Fibroblast of lung (primary cell): ENCODE results near the gene RPAP3. TPM values are rescaled to one million over a fixed set of nuclear protein-coding genes. Genes with fewer than 3 reads are reported as not detected.
A peak's percentile ranks its signal among the peaks of the same experiment; 100 is the strongest.

Experiments
- DNase-seq, 2 donors: peaks; one replicate each; pipeline versions ENCODE4 v3.0.0 to v3.0.0-alpha.2; 2010; ENCODE audit warnings: low read depth in 2 of 2
- H2AFZ ChIP-seq: 2 replicates; pipeline ENCODE4 v1.5.1; 2012; ENCODE audit warnings: low read length, control low read depth, inconsistent platforms
- H3K27ac ChIP-seq: 2 replicates; pipeline ENCODE4 v1.5.1; 2011; ENCODE audit warnings: low read length, control low read depth; ENCODE audit not compliant: insufficient read depth
- H3K27me3 ChIP-seq: 2 replicates; pipeline ENCODE4 v1.5.1; 2011; ENCODE audit warnings: mild to moderate bottlenecking, low read length; ENCODE audit not compliant: control insufficient read depth, insufficient read depth
- H3K36me3 ChIP-seq: 2 replicates; pipeline ENCODE4 v1.5.1; 2011; ENCODE audit warnings: low read length; ENCODE audit not compliant: control insufficient read depth, insufficient read depth
- H3K4me1 ChIP-seq: 2 replicates; pipeline ENCODE4 v1.5.1; 2011; ENCODE audit warnings: low read length; ENCODE audit not compliant: control insufficient read depth, insufficient read depth; ENCODE audit errors: extremely low read depth
- H3K4me2 ChIP-seq: 2 replicates; pipeline ENCODE4 v1.5.1; 2011; ENCODE audit warnings: low read length, control low read depth; ENCODE audit not compliant: insufficient read depth; ENCODE audit errors: extremely low read depth
- H3K4me3 ChIP-seq, 4 experiments: fragments of 200-600 bp in 1 of 4; sonication (generic) in 1 of 4; replicated peaks in 1 of 4; 2 replicates each; pipeline ENCODE4 v1.5.1; 2011 to 2016; ENCODE audit warnings: low read length in 4 of 4, low read depth in 3 of 4, mild to moderate bottlenecking in 3 of 4, control low read depth in 2 of 4, inconsistent platforms in 1 of 4, mixed read lengths in 1 of 4; ENCODE audit not compliant: insufficient read depth in 1 of 4; ENCODE audit errors: control extremely low read depth in 1 of 4
- H3K79me2 ChIP-seq: 2 replicates; pipeline ENCODE4 v1.5.1; 2012; ENCODE audit warnings: mild to moderate bottlenecking, low read length, inconsistent platforms; ENCODE audit not compliant: control insufficient read depth, insufficient read depth
- H3K9ac ChIP-seq: 2 replicates; pipeline ENCODE4 v1.5.1; 2011; ENCODE audit warnings: mild to moderate bottlenecking, low read length, control low read depth; ENCODE audit not compliant: insufficient read depth
- H3K9me3 ChIP-seq: 2 replicates; pipeline ENCODE4 v1.5.1; 2012; ENCODE audit warnings: low read depth, low read length; ENCODE audit not compliant: control insufficient read depth, insufficient read depth
- H4K20me1 ChIP-seq: 2 replicates; pipeline ENCODE4 v1.5.1; 2011; ENCODE audit warnings: low read length; ENCODE audit not compliant: control insufficient read depth, insufficient read depth; ENCODE audit errors: extremely low read depth
- EZH2 ChIP-seq: IDR thresholded peaks from 2 replicates; pipeline ENCODE4 v1.5.1; 2012; ENCODE audit warnings: low read length, control low read depth, mild to moderate bottlenecking; ENCODE audit errors: missing control alignments
- polyA plus RNA-seq, 2 donors: library from polyadenylated mRNA; depleted of rRNA in 1 of 2; stranded (reverse) in 1 of 2; unstranded in 1 of 2; fragments of >200 nt; gene quantifications; 2 replicates each; pipeline ENCODE4 v1.2.1, GENCODE V29; 2011 to 2012; ENCODE audit warnings: missing spikeins in 1 of 2
- total RNA-seq: library from RNA; depleted of rRNA; stranded (reverse); fragments of >200 nt; gene quantifications from 2 replicates; pipeline ENCODE4 v1.2.1, GENCODE V29; 2014
- TF ChIP-seq, protein P1 (sequence below), 2 donors: IDR thresholded peaks in 1 of 2; conservative IDR thresholded peaks in 1 of 2; 1 replicate in 1 of 2; 2 replicates in 1 of 2; pipeline ENCODE4 v1.5.1; 2011 to 2012; ENCODE audit warnings: low read length in 2 of 2, control low read depth in 1 of 2, inconsistent platforms in 1 of 2, low read depth in 1 of 2, mild to moderate bottlenecking in 1 of 2

Gene RPAP3
- total and polyA plus RNA-seq, 2 donors (not counting 1 experiment from before 2014, with no cell fraction given), result 12.1 to 23.8 TPM

DNA sequence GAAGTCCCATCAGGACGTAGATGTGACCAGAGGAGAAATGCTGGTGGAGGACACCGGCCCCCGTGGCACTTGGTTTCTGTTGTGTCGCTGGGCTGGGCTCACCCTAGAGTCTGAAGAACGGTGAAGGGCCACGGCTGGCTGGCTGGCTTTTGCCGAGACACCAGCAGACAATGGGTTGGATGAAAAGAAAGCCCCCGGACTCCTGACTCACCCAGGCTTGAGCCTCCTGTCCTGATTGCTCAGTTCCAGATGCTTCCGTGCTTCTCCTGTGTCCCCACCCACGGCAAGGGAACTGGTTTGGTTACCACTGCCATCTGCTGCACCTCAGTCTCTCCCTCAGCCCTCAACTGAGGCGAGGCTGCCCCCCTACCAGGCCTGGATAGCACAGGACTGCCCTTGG lies 29.8 kb upstream of the RPAP3 start:
- Histone ChIP-seq H2AFZ (no peak overlapping the region), H4K20me1 (no peaks in the 10 kb centered on the region), H3K79me2 (no peaks in the 10 kb centered on the region), H3K9me3 (no peaks in the 10 kb centered on the region), H3K9ac (no peak overlapping the region), H3K4me3 (no peak overlapping the region), H3K27me3 (no peaks in the 10 kb centered on the region), H3K4me2 (no peak overlapping the region), H3K36me3 (no peaks in the 10 kb centered on the region), H3K4me1 (peaks cover 18% of the 10 kb centered on the region), H3K27ac (no peak overlapping the region)
- no peak for TF ChIP-seq EZH2
- TF ChIP-seq, protein P1, sequence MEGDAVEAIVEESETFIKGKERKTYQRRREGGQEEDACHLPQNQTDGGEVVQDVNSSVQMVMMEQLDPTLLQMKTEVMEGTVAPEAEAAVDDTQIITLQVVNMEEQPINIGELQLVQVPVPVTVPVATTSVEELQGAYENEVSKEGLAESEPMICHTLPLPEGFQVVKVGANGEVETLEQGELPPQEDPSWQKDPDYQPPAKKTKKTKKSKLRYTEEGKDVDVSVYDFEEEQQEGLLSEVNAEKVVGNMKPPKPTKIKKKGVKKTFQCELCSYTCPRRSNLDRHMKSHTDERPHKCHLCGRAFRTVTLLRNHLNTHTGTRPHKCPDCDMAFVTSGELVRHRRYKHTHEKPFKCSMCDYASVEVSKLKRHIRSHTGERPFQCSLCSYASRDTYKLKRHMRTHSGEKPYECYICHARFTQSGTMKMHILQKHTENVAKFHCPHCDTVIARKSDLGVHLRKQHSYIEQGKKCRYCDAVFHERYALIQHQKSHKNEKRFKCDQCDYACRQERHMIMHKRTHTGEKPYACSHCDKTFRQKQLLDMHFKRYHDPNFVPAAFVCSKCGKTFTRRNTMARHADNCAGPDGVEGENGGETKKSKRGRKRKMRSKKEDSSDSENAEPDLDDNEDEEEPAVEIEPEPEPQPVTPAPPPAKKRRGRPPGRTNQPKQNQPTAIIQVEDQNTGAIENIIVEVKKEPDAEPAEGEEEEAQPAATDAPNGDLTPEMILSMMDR (conservative IDR thresholded peaks at IDR 0.05 in 1 of 2, IDR thresholded peaks at IDR 0.05 in 1 of 2; ENCODE audit: low read depth in 1 of 2, low read length in 2 of 2), result no peak
- peak in 1 of 2 donors; percentile 25 for DNase-seq

DNA sequence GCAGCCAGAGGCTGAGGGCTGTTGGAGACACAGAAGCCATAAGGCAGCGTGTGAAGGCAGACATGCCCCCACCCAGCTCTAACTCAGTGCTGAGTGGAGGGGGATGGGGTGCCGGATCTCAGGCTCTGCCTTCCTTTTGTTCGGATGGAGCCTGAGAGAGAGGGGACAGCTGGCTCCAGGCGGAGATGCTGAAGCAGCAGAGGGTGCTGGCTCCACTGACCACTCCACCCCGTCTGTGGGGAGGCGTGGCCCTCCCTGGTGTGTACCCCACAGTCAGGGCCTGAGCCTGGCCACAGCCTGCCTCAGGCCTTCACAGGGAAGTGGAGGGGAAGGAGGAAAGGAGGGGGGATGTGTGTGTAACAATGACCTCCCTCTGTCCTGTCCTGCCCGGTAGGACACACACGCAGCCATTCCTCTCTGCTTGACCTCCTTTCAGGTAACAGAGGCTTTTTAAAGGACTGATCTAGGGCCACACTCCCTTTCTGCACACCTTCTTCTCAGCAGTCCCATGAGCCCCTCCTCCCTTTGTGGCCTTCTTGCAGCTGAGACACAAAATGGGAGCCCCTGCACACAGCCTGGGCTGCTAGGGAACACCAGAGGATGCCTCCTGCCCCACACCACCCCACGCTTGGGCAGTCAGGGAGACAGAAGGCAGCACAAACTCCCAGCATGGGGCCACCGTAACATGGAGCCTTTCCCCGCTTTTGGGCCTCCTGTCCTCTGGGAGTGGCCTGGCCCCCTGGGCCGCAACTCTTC lies 29.1 kb upstream of the RPAP3 start:
- TF ChIP-seq, protein P1 (conservative IDR thresholded peaks at IDR 0.05 in 1 of 2, IDR thresholded peaks at IDR 0.05 in 1 of 2; ENCODE audit: low read depth in 1 of 2, low read length in 2 of 2), result no peak
- no peak for TF ChIP-seq EZH2
- DNase-seq, result peak in 1 of 2 donors; percentile 24
- H3K4me1 ChIP-seq, result peaks cover 23% of the 10 kb centered on the region

DNA sequence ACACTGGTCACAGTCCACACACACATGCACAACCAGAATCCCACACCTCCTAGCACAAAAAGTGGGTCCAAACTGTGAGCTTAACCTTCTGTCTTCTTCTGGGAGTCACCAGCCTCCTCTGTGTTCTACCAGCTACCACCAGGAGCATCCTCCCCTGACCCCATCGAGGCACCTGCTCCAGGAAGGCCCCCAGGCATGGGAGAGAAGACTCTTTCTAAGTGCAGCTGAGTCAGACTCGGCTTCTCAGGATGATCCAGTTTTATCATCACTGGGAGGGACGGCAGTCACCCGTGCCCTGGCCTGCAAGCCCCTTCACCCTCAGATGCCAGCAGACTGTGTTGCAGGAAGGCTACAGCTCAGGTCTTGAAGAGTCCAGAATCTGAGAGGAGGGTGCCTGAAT lies 27.3 kb upstream of the RPAP3 start:
- Histone ChIP-seq H3K4me1 (peaks cover 30% of the 10 kb centered on the region), H4K20me1 (no peaks in the 10 kb centered on the region), H3K4me3 (no peak overlapping the region), H3K27ac (no peak overlapping the region), H3K9me3 (no peaks in the 10 kb centered on the region), H2AFZ (no peak overlapping the region), H3K36me3 (no peaks in the 10 kb centered on the region), H3K4me2 (no peak overlapping the region), H3K9ac (no peak overlapping the region), H3K79me2 (no peaks in the 10 kb centered on the region), H3K27me3 (no peaks in the 10 kb centered on the region)
- no peak for TF ChIP-seq EZH2
- TF ChIP-seq, protein P1 (conservative IDR thresholded peaks at IDR 0.05 in 1 of 2, IDR thresholded peaks at IDR 0.05 in 1 of 2; ENCODE audit: low read depth in 1 of 2, low read length in 2 of 2), result no peak
- DNase-seq, result no peak

More for the DNA sequence above, 29.1 kb upstream of the RPAP3 start:
- no peak overlapping the region for H3K4me3 ChIP-seq
- H3K9me3 ChIP-seq, result no peaks in the 10 kb centered on the region
- no peak overlapping the region for H2AFZ ChIP-seq
- no peaks in the 10 kb centered on the region for H3K79me2 ChIP-seq
- no peak overlapping the region for H3K27ac ChIP-seq
- no peaks in the 10 kb centered on the region for H3K27me3 ChIP-seq
- H4K20me1 ChIP-seq, result no peaks in the 10 kb centered on the region
- H3K36me3 ChIP-seq, result no peaks in the 10 kb centered on the region
- H3K4me2 ChIP-seq, result no peak overlapping the region
- no peak overlapping the region for H3K9ac ChIP-seq
